H9 (cell line): ENCODE data around the gene CLEC3A. TPM values are rescaled to one million over a fixed set of nuclear protein-coding genes. Genes with fewer than 3 reads are reported as not detected.

Source experiments
- DNase-seq: peaks from one replicate; pipeline ENCODE4 v3.0.0-alpha.2; 2017
- H2AFZ ChIP-seq: one replicate; pipeline ENCODE4 v1.6.1; 2013; ENCODE audit warnings: mild to moderate bottlenecking, low read length, control low read depth, moderate library complexity
- H2AK5ac ChIP-seq: 2 replicates; pipeline ENCODE4 v1.6.1; 2013; ENCODE audit warnings: low read length, control low read depth, mixed read lengths; ENCODE audit not compliant: insufficient read length
- H2BK120ac ChIP-seq: one replicate; pipeline ENCODE4 v1.6.1; 2013; ENCODE audit warnings: low read depth, mild to moderate bottlenecking, low read length, control low read depth, inconsistent platforms; ENCODE audit not compliant: poor library complexity, severe bottlenecking
- H2BK12ac ChIP-seq: 2 replicates; pipeline ENCODE4 v1.6.1; 2013; ENCODE audit warnings: low read length, control low read depth, mixed read lengths, low read depth; ENCODE audit not compliant: insufficient read length
- H2BK15ac ChIP-seq: 2 replicates; pipeline ENCODE4 v1.6.1; 2013; ENCODE audit warnings: low read depth, low read length, control low read depth
- H2BK20ac ChIP-seq: one replicate; pipeline ENCODE4 v1.6.1; 2013; ENCODE audit warnings: low read depth, mild to moderate bottlenecking, low read length, control low read depth, inconsistent platforms; ENCODE audit not compliant: poor library complexity, severe bottlenecking
- H2BK5ac ChIP-seq: 2 replicates; pipeline ENCODE4 v1.6.1; 2013; ENCODE audit warnings: low read length, control low read depth, mixed read lengths; ENCODE audit not compliant: insufficient read length
- H3K14ac ChIP-seq: 2 replicates; pipeline ENCODE4 v1.6.1; 2013; ENCODE audit warnings: low read length, control low read depth; ENCODE audit not compliant: insufficient read depth
- H3K18ac ChIP-seq: 2 replicates; pipeline ENCODE4 v1.6.1; 2013; ENCODE audit warnings: low read depth, mild to moderate bottlenecking, mixed read lengths, low read length, control low read depth; ENCODE audit not compliant: insufficient read length
- H3K23ac ChIP-seq: 2 replicates; pipeline ENCODE4 v1.6.1; 2013; ENCODE audit warnings: low read length, control low read depth, mixed read lengths, low read depth; ENCODE audit not compliant: insufficient read length
- H3K23me2 ChIP-seq: 2 replicates; pipeline ENCODE4 v1.6.1; 2013; ENCODE audit warnings: low read depth, mild to moderate bottlenecking, mixed read lengths, low read length, control low read depth; ENCODE audit not compliant: insufficient read length, poor library complexity, severe bottlenecking
- H3K27ac ChIP-seq: 2 replicates; pipeline ENCODE4 v1.5.1; 2013; ENCODE audit warnings: low read length, control low read depth, mixed read lengths, low read depth; ENCODE audit not compliant: insufficient read length
- H3K27me3 ChIP-seq: 2 replicates; pipeline ENCODE4 v1.6.1; 2013; ENCODE audit warnings: low read length, control low read depth, inconsistent platforms; ENCODE audit not compliant: insufficient read depth
- H3K4ac ChIP-seq: 2 replicates; pipeline ENCODE4 v1.6.1; 2013; ENCODE audit warnings: low read depth, mild to moderate bottlenecking, control low read depth, inconsistent platforms, low read length, moderate library complexity
- H3K4me1 ChIP-seq: 2 replicates; pipeline ENCODE4 v1.6.1; 2013; ENCODE audit warnings: low read length, control low read depth, inconsistent platforms; ENCODE audit not compliant: insufficient read depth
- H3K4me2 ChIP-seq: 2 replicates; pipeline ENCODE4 v1.6.1; 2013; ENCODE audit warnings: low read length, control low read depth, mixed read lengths; ENCODE audit not compliant: insufficient read length, insufficient read depth
- H3K56ac ChIP-seq: 2 replicates; pipeline ENCODE4 v1.6.1; 2013; ENCODE audit warnings: low read depth, mild to moderate bottlenecking, mixed read lengths, low read length, control low read depth; ENCODE audit not compliant: insufficient read length
- H3K79me1 ChIP-seq: 2 replicates; pipeline ENCODE4 v1.6.1; 2013; ENCODE audit warnings: low read depth, mild to moderate bottlenecking, moderate library complexity, low read length, control low read depth, inconsistent platforms; ENCODE audit not compliant: insufficient read depth, poor library complexity, severe bottlenecking
- H3K79me2 ChIP-seq: 2 replicates; pipeline ENCODE4 v1.6.1; 2013; ENCODE audit warnings: low read length, control low read depth, inconsistent platforms; ENCODE audit not compliant: insufficient read depth
- H3K9ac ChIP-seq: 2 replicates; pipeline ENCODE4 v1.6.1; 2013; ENCODE audit warnings: low read length, control low read depth, mixed read lengths; ENCODE audit not compliant: insufficient read length; ENCODE audit errors: extremely low read depth
- H3K9me3 ChIP-seq: one replicate; pipeline ENCODE4 v1.6.1; 2013; ENCODE audit warnings: low read depth, low read length, inconsistent platforms; ENCODE audit not compliant: control insufficient read depth
- H3T11ph ChIP-seq: one replicate; pipeline ENCODE4 v1.6.1; 2013; ENCODE audit warnings: mild to moderate bottlenecking, low read length, control low read depth, inconsistent platforms
- H4K20me1 ChIP-seq: one replicate; pipeline ENCODE4 v1.6.1; 2013; ENCODE audit not compliant: control insufficient read depth, insufficient read length, insufficient read depth
- H4K5ac ChIP-seq: 2 replicates; pipeline ENCODE4 v1.6.1; 2013; ENCODE audit warnings: low read depth, mild to moderate bottlenecking, mixed read lengths, low read length, control low read depth; ENCODE audit not compliant: insufficient read length
- H4K8ac ChIP-seq: replicated peaks from 2 replicates; pipeline ENCODE4 v1.6.1; 2013; ENCODE audit warnings: low read length, control low read depth, mixed read lengths, low read depth; ENCODE audit not compliant: insufficient read length
- H4K91ac ChIP-seq: 2 replicates; pipeline ENCODE4 v1.6.1; 2013; ENCODE audit warnings: low read depth, mild to moderate bottlenecking, moderate library complexity, mixed read lengths, low read length, control low read depth; ENCODE audit not compliant: insufficient read length
- H3K27ac Mint-ChIP-seq, 3 experiments: 2 replicates in 2 of 3; 3 replicates in 1 of 3; pipeline ENCODE4 v1.8.0; 2020 to 2021; ENCODE audit warnings: mixed read lengths in 3 of 3, mild to moderate bottlenecking in 1 of 3, moderate library complexity in 1 of 3
- H3K27me3 Mint-ChIP-seq: 2 replicates; pipeline ENCODE4 v1.8.0; 2021; ENCODE audit warnings: low read depth, mild to moderate bottlenecking, moderate library complexity, mixed read lengths
- H3K36me3 Mint-ChIP-seq, 3 experiments: 2 replicates in 2 of 3; 3 replicates in 1 of 3; pipeline ENCODE4 v1.8.0; 2020 to 2021; ENCODE audit warnings: low read depth in 3 of 3, mixed read lengths in 3 of 3; ENCODE audit not compliant: insufficient read depth in 1 of 3
- H3K4me1 Mint-ChIP-seq, 2 experiments: 2 replicates each; pipeline ENCODE4 v1.8.0; 2020; ENCODE audit warnings: mixed read lengths in 2 of 2
- H3K4me3 Mint-ChIP-seq, 2 experiments: 2 replicates in 1 of 2; 3 replicates in 1 of 2; pipeline ENCODE4 v1.8.0; 2020 to 2021; ENCODE audit warnings: mild to moderate bottlenecking in 2 of 2, mixed read lengths in 2 of 2, moderate library complexity in 1 of 2
- H3K9me3 Mint-ChIP-seq, 2 experiments: 2 replicates in 1 of 2; 3 replicates in 1 of 2; pipeline ENCODE4 v1.8.0; 2020; ENCODE audit warnings: mild to moderate bottlenecking in 2 of 2, mixed read lengths in 2 of 2, moderate library complexity in 1 of 2
- WGBS: extraction: QIAGEN DNeasy Blood & Tissue Kit; methylation state at CpG from one replicate; pipeline ENCODE4 v1.1.7; 2013; ENCODE audit warnings: missing lambda C conversion rate, low lambda C conversion rate, mixed read lengths; ENCODE audit not compliant: insufficient read length; ENCODE audit errors: extremely low coverage; 5-methylcytosine and 5-hydroxymethylcytosine counted together
- total RNA-seq: library from RNA; stranded (reverse); gene quantifications from 2 replicates; pipeline ENCODE4 v1.2.1, GENCODE V29; 2021
- TF ChIP-seq, protein P1 (sequence below): fragments of 200-600 bp; sonication (generic); conservative IDR thresholded peaks from 3 replicates; pipeline ENCODE4 v1.8.0; 2021; ENCODE audit warnings: antibody characterized with exemption, mild to moderate bottlenecking

The CLEC3A gene
- total RNA-seq, 1 experiment from 2014 or later = not detected

DNA sequence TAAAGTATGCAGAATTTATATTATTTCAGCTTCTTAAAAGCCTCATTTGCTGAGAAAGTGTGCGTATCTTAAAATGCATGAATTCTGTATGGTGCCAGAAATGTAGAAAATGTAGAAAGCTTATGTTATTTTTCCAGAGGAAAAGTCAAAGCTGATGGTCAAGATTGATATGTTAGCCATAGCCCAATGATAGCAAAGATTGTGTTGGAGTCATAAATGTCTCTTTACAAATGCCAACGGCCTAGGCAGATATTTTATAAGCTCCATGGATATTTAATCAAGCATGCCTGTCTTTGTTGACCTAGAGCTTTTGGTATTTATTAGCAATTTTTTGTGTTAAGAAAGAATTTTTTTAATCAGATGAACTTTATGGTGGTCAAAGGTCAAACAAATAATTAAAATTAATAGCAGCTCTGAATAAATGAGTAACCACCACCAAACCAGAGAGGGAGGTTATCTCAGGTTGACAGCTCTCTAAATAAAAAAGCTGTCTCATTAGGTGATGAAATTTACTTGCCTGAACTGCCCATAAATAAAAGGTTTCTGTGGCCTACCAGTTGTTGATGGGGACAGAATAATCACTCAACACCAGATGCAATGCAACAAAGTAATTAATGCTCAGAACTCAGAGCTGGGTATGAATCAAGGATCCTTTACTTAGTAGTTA is 28.5 kb downstream of the CLEC3A start:
- no peak for DNase-seq

More for the DNA sequence above, 28.5 kb downstream of the CLEC3A start:
- Histone ChIP-seq H2BK20ac (no peak overlapping the region), H3K79me1 (no peaks in the 10 kb centered on the region), H3K9ac (no peak overlapping the region), H3K56ac (no peak overlapping the region), H4K91ac (no peak overlapping the region), H3K23ac (no peak overlapping the region), H3K4me2 (no peak overlapping the region), H3K4ac (no peak overlapping the region), H2BK12ac (no peak overlapping the region), H2BK120ac (no peak overlapping the region), H2BK5ac (no peak overlapping the region), H3T11ph (no peak overlapping the region), H4K5ac (no peak overlapping the region), H3K27me3 (no peaks in the 10 kb centered on the region; the same call in 1 of the 2 replicates), H3K79me2 (no peaks in the 10 kb centered on the region), H3K14ac (no peak overlapping the region), H3K27ac (no peak overlapping the region), H4K20me1 (no peaks in the 10 kb centered on the region), H3K18ac (no peak overlapping the region), H2AK5ac (no peak overlapping the region), H2AFZ (no peak overlapping the region), H3K23me2 (no peaks in the 10 kb centered on the region), H3K9me3 (no peaks in the 10 kb centered on the region), H2BK15ac (no peak overlapping the region), H4K8ac (no peak overlapping the region), H3K4me1 (no peaks in the 10 kb centered on the region)
- H3K36me3 Mint-ChIP-seq = no peaks in the 10 kb centered on the region
- H3K4me1 Mint-ChIP-seq = peaks cover 0 to 3% of the 10 kb centered on the region in 2 experiments; a peak in 1 of 4 replicates
- H3K9me3 Mint-ChIP-seq = no peaks in the 10 kb centered on the region
- WGBS = no CpG with 5 or more reads among the region's 2 CpGs
- TF ChIP-seq, protein P1, sequence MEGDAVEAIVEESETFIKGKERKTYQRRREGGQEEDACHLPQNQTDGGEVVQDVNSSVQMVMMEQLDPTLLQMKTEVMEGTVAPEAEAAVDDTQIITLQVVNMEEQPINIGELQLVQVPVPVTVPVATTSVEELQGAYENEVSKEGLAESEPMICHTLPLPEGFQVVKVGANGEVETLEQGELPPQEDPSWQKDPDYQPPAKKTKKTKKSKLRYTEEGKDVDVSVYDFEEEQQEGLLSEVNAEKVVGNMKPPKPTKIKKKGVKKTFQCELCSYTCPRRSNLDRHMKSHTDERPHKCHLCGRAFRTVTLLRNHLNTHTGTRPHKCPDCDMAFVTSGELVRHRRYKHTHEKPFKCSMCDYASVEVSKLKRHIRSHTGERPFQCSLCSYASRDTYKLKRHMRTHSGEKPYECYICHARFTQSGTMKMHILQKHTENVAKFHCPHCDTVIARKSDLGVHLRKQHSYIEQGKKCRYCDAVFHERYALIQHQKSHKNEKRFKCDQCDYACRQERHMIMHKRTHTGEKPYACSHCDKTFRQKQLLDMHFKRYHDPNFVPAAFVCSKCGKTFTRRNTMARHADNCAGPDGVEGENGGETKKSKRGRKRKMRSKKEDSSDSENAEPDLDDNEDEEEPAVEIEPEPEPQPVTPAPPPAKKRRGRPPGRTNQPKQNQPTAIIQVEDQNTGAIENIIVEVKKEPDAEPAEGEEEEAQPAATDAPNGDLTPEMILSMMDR = no peak
- peaks cover 98% of the 10 kb centered on the region for H3K27me3 Mint-ChIP-seq
- no peak overlapping the region for H3K27ac Mint-ChIP-seq
- no peak overlapping the region for H3K4me3 Mint-ChIP-seq
